GM18868 (cell line): ENCODE results near the gene KSR2.
A peak's percentile ranks its signal among the peaks of the same experiment; 100 is the strongest.
"Not testable (repeated sequence)": the region's sequence is repeated elsewhere in the genome, so short reads cannot be mapped to it uniquely, and the experiment has no call there.

Source experiments
- ATAC-seq: cut with Tn5 transposase; IDR thresholded peaks from one replicate; pipeline ENCODE4 v1.9.1; 2021; ENCODE audit warnings: mild to moderate bottlenecking, moderate library complexity; ENCODE audit not compliant: unreplicated experiment

KSR2 gene

GRCh38 chr12:117968826-117969659, at the start of gene KSR2:
Gene KSR2 (minus strand): TSS chr12:117968990. CDS start chr12:117968255, 735 bp downstream.
- peak; percentile 83 for ATAC-seq

- ATAC-seq: no peak
These were observed 49.1 kb upstream of the KSR2 start for GRCh38 chr12:118017926-118018325.

GRCh38 chr12:118016424-118017264, 47.9 kb upstream of the KSR2 start, which contains the start of gene RFC5:
Gene RFC5 (plus strand): TSS chr12:118016703. CDS start chr12:118016828, 125 bp downstream.
- peak; percentile 99 for ATAC-seq

GRCh38 chr12:118015944-118016343, 47.2 kb upstream of the KSR2 start:
- no peak for ATAC-seq

GRCh38 chr12:118015306-118015705, 46.5 kb upstream of the KSR2 start:
- ATAC-seq: no peak

- no peak for ATAC-seq
These were observed 44.5 kb upstream of the KSR2 start for GRCh38 chr12:118013283-118013682.

GRCh38 chr12:118011961-118012360, 43.2 kb upstream of the KSR2 start:
- no peak for ATAC-seq

- ATAC-seq: no peak
These were observed 42.6 kb upstream of the KSR2 start for GRCh38 chr12:118011377-118011776.

GRCh38 chr12:118010903-118011302, 42.1 kb upstream of the KSR2 start:
- ATAC-seq: no peak

- not testable (repeated sequence) for ATAC-seq
These were observed 31.0 kb upstream of the KSR2 start for GRCh38 chr12:117999806-118000205.

- no peak for ATAC-seq
These were observed 29.9 kb upstream of the KSR2 start for GRCh38 chr12:117998719-117999118.

- no peak for ATAC-seq
These were observed 26.0 kb upstream of the KSR2 start for GRCh38 chr12:117994551-117995438.

- no peak for ATAC-seq
These were observed 18.1 kb upstream of the KSR2 start for GRCh38 chr12:117986705-117987469.

GRCh38 chr12:117985182-117985581, 16.4 kb upstream of the KSR2 start:
- ATAC-seq: no peak

GRCh38 chr12:117981267-117981666, 12.5 kb upstream of the KSR2 start:
- ATAC-seq: no peak

GRCh38 chr12:117980616-117981015, 11.8 kb upstream of the KSR2 start:
- ATAC-seq: no peak

GRCh38 chr12:117977373-117977772, 8.6 kb upstream of the KSR2 start:
- no peak for ATAC-seq

GRCh38 chr12:117975006-117975405, 6.2 kb upstream of the KSR2 start:
- no peak for ATAC-seq

GRCh38 chr12:117972301-117972700, 3.5 kb upstream of the KSR2 start:
- ATAC-seq: no peak

GRCh38 chr12:117970334-117970733, 1.5 kb upstream of the KSR2 start:
- no peak for ATAC-seq
